Testis (tissue), 3 donors: ENCODE results near the gene PSMD10. TPM values are rescaled to one million over a fixed set of nuclear protein-coding genes. Genes with fewer than 3 reads are reported as not detected.

ENCODE experiments used
- DNase-seq: peaks from one replicate; pipeline ENCODE4 v3.0.0-alpha.2; 2019
- H3K27ac ChIP-seq, 2 donors: fragments of 200-600 bp; sonication (generic); one replicate each; pipeline ENCODE4 v1.5.1; 2019
- H3K27me3 ChIP-seq: fragments of 200-600 bp; sonication (generic); one replicate; pipeline ENCODE4 v1.5.1; 2019
- H3K36me3 ChIP-seq: fragments of 200-600 bp; sonication (generic); one replicate; pipeline ENCODE4 v1.5.1; 2017; ENCODE audit warnings: low read depth; ENCODE audit errors: missing control alignments
- H3K4me1 ChIP-seq: fragments of 200-600 bp; sonication (generic); one replicate; pipeline ENCODE4 v1.5.1; 2019
- H3K4me3 ChIP-seq, 2 donors: fragments of 200-600 bp; sonication (generic); one replicate each; pipeline ENCODE4 v1.5.1; 2017 to 2019
- H3K9me3 ChIP-seq: fragments of 200-600 bp; sonication (generic); one replicate; pipeline ENCODE4 v1.5.1; 2017
- CTCF ChIP-seq, 3 experiments: fragments of 450-650 bp in 2 of 3; fragments of 200-600 bp in 1 of 3; sonication (generic) in 1 of 3; IDR thresholded peaks; one replicate each; pipeline ENCODE4 v1.5.1; 2016 to 2019; ENCODE audit warnings: antibody characterized with exemption in 3 of 3, mild to moderate bottlenecking in 2 of 3, moderate library complexity in 1 of 3
- POLR2A ChIP-seq: fragments of 450-650 bp; IDR thresholded peaks from one replicate; pipeline ENCODE4 v1.6.1; 2017; ENCODE audit warnings: antibody characterized with exemption, mild to moderate bottlenecking, moderate library complexity
- WGBS, 2 donors: methylation state at CpG; one replicate each; pipeline ENCODE4 v1.1.5; 2018; 5-methylcytosine and 5-hydroxymethylcytosine counted together
- intact Hi-C: fragments of 100-400 bp; cut with DNase I; formaldehyde crosslinking; loops from one replicate; pipeline ENCODE4 v1.15.1; 2023; ENCODE audit warnings: low total_unique reads
- polyA plus RNA-seq: library from polyadenylated mRNA; stranded (reverse); fragments of 350-450 nt; fragmentation: Illumina TruSeq; extraction: RNeasy Lipid Tissue Mini Kit (QIAGEN cat#74804); gene quantifications from one replicate; pipeline ENCODE4 v1.2.3, GENCODE V29; 2014; ENCODE audit warnings: low read depth, low replicate concordance; ENCODE audit not compliant: insufficient read depth
- total RNA-seq, 2 donors: library from RNA; depleted of rRNA; stranded (reverse); fragments of >200 nt; gene quantifications; one replicate each; pipeline ENCODE4 v1.2.3, GENCODE V29; 2016

Gene PSMD10
- total and polyA plus RNA-seq, 3 donors from 2014 or later: 49.8 to 64.3 (median 53.4) TPM

DNA sequence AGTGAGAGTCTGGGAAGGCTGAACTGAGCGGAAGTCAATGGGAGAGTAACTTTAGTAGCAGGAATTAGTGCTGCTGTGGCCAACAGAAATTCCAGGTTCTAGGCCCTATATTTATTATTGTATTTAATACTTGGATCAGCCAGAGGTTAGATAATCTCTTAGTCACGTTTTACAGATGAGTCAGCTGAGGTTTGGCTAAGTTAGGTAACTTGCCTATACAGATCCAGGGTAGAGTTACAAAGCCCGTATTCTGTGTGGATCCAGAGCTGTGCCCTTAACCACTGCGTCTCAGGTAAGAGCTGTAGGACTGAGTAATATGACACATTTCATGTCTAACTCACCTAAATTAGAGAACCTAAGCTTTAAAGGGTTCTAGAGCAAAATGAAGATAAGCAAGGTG, 20.5 kb downstream of the PSMD10 start:
- no peak for DNase-seq
- intact Hi-C loops: no loop called here
- no peaks in the 10 kb centered on the region for H3K27me3 ChIP-seq
- no peak for TF ChIP-seq POLR2A
- no peak for TF ChIP-seq CTCF (IDR thresholded peaks at IDR 0.05)
- H3K36me3 ChIP-seq: no peaks in the 10 kb centered on the region
- no peaks in the 10 kb centered on the region for H3K9me3 ChIP-seq
- H3K27ac ChIP-seq: no peak overlapping the region
- no peak overlapping the region for H3K4me3 ChIP-seq
- 55 to 93% methylated on average over 4 of the region's 4 CpGs for WGBS, 2 donors
- H3K4me1 ChIP-seq: no peaks in the 10 kb centered on the region

DNA sequence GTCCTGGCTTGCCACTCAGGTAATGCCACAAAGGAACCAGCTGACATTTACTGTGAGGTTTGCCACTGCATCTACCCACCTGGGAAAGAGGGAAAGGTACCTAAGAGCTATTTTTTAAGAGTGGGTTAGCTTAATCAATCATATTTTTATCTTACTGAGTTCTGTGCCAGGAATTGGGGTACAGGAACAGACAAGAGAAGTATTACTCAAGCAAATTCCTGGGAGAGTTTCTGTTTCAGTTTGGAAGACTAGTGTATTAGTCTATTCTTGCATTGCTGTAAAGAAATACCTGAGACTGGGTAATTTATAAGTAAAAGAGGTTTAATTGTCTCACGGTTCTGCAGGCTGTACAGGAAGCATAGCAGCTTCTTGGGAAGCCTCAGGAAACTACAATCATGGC, 23.2 kb downstream of the PSMD10 start:
- no peaks in the 10 kb centered on the region for H3K36me3 ChIP-seq
- TF ChIP-seq CTCF (IDR thresholded peaks at IDR 0.05) (no peak), POLR2A (no peak)
- no peaks in the 10 kb centered on the region for H3K4me1 ChIP-seq
- no peak overlapping the region for H3K27ac ChIP-seq
- DNase-seq: no peak
- intact Hi-C loops: no loop called here
- H3K4me3 ChIP-seq: no peak overlapping the region
- H3K27me3 ChIP-seq: no peaks in the 10 kb centered on the region
- 92 to 100% methylated on average over 1 of the region's 1 CpG for WGBS, 2 donors
- H3K9me3 ChIP-seq: no peaks in the 10 kb centered on the region

- no peaks in the 10 kb centered on the region for H3K4me1 ChIP-seq
- intact Hi-C loops: no loop called here
- H3K36me3 ChIP-seq: no peaks in the 10 kb centered on the region
- no peak overlapping the region for H3K27ac ChIP-seq
- no peak overlapping the region for H3K4me3 ChIP-seq
- no peaks in the 10 kb centered on the region for H3K27me3 ChIP-seq
- no peak for DNase-seq
- H3K9me3 ChIP-seq: no peaks in the 10 kb centered on the region
- WGBS, 2 donors: 80 to 90% methylated on average over 1 to 2 of the region's 2 CpGs
- TF ChIP-seq CTCF (IDR thresholded peaks at IDR 0.05) (no peak), POLR2A (no peak)
Measured at GRCh38 chrX:108064613-108065012, 26.7 kb downstream of the PSMD10 start.

DNA sequence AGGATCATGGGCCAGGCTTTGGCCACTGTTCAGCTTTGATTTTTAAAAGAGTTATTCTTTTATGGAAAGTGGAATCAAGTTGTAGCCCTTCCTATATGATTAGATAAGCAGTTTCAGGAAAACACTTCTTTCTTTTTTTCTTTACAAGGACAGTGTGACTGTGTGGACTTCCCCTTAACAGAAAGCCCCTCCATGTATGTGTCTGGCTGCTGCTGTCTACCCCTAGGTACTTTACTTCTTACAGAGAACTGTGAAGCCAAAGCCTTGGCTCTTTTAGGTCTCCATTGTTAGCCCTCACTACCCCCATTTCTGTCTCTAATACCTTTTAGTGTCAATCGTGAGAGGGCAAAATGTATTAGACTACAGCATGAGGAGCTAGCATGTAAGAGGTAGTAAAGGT, 27.3 kb downstream of the PSMD10 start:
- Histone ChIP-seq H3K27me3 (no peaks in the 10 kb centered on the region), H3K27ac (no peak overlapping the region), H3K4me3 (no peak overlapping the region), H3K9me3 (no peaks in the 10 kb centered on the region), H3K4me1 (no peaks in the 10 kb centered on the region), H3K36me3 (no peaks in the 10 kb centered on the region)
- WGBS, 2 donors: 50 to 83% methylated on average over 1 of the region's 1 CpG
- intact Hi-C loops: no loop called here
- TF ChIP-seq CTCF (IDR thresholded peaks at IDR 0.05) (no peak), POLR2A (no peak)
- DNase-seq: no peak

DNA sequence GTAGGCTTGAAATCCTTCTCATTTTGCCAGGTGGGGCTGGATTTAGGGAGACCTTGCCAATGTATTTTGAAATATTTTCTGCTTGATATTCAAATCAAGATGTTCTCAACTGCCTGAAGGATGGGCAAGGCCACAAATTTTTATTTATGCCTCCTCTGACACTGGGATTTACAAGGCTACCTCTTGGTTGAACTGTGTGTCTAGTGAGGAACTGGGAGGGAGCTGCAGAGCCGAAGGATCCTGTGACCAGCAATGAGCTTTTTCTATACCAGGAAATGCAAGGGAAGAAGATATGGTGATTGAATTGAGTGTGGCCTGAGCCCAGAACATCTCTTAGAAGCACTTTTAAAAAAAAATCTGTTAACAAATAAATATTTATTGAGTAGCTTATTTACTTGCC, 31.5 kb downstream of the PSMD10 start:
- Histone ChIP-seq H3K4me3 (no peak overlapping the region), H3K9me3 (no peaks in the 10 kb centered on the region), H3K4me1 (no peaks in the 10 kb centered on the region), H3K27ac (no peak overlapping the region), H3K36me3 (no peaks in the 10 kb centered on the region), H3K27me3 (no peaks in the 10 kb centered on the region)
- whole genome bisulfite sequencing, 2 donors: 75 to 100% methylated on average over 1 of the region's 1 CpG
- no peak for DNase-seq
- intact Hi-C loops: no loop called here
- TF ChIP-seq POLR2A (no peak), CTCF (IDR thresholded peaks at IDR 0.05) (no peak)
